HL-60 (cell line): ENCODE measurements around the gene KCNG4.

Experiments used
- DNase-seq, 2 experiments: peaks; one replicate each; pipeline ENCODE4 v3.0.0-alpha.2; 2010 to 2020; ENCODE audit warnings: low read depth in 1 of 2, low spot score in 1 of 2
- H3K27ac ChIP-seq: fragments of 250-450 bp; sonication (Bioruptor Pico); replicated peaks from 2 replicates; pipeline ENCODE4 v1.5.1; 2020; ENCODE audit warnings: mild to moderate bottlenecking, moderate library complexity
- H3K27me3 ChIP-seq: fragments of 250-450 bp; sonication (Bioruptor Pico); 2 replicates; pipeline ENCODE4 v1.5.1; 2021; ENCODE audit warnings: mild to moderate bottlenecking, moderate library complexity; ENCODE audit not compliant: insufficient read depth, poor library complexity, severe bottlenecking
- H3K4me3 ChIP-seq: replicated peaks from 2 replicates; pipeline ENCODE4 v1.5.1; 2011; ENCODE audit warnings: mild to moderate bottlenecking, control low read depth, low read length; ENCODE audit not compliant: insufficient read depth
- CTCF ChIP-seq: IDR thresholded peaks from one replicate; pipeline ENCODE4 v1.5.1; 2011; ENCODE audit warnings: low read length, control low read depth, inconsistent platforms; ENCODE audit not compliant: insufficient read depth
- GABPA ChIP-seq: IDR thresholded peaks from 2 replicates; pipeline ENCODE4 v1.6.1; 2012; ENCODE audit warnings: low read depth
- POLR2AphosphoS5 ChIP-seq: IDR thresholded peaks from 2 replicates; pipeline ENCODE4 v1.6.1; 2012; ENCODE audit warnings: low read depth
- REST ChIP-seq: IDR thresholded peaks from 2 replicates; pipeline ENCODE4 v1.6.1; 2012; ENCODE audit warnings: low read depth; ENCODE audit not compliant: insufficient replicate concordance
- SPI1 ChIP-seq: IDR thresholded peaks from 2 replicates; pipeline ENCODE4 v1.6.1; 2012; ENCODE audit warnings: low read depth, mild to moderate bottlenecking, borderline replicate concordance

The KCNG4 gene

GRCh38 chr16:84267380-84267779 is 27.6 kb upstream of the KCNG4 start:
- DNase-seq = no peak
- no peak overlapping the region for H3K27ac ChIP-seq
- H3K4me3 ChIP-seq = no peak overlapping the region
- H3K27me3 ChIP-seq = no peaks in the 10 kb centered on the region
- no peak for TF ChIP-seq SPI1
- TF ChIP-seq CTCF = no peak
- no peak for TF ChIP-seq GABPA
- no peak for TF ChIP-seq POLR2AphosphoS5
- TF ChIP-seq REST = no peak

GRCh38 chr16:84266451-84266850 is 26.6 kb upstream of the KCNG4 start:
- Histone ChIP-seq H3K27me3 (no peaks in the 10 kb centered on the region), H3K4me3 (no peak overlapping the region), H3K27ac (no peak overlapping the region)
- DNase-seq = peak; percentile 11 to 29
- TF ChIP-seq SPI1 = no peak
- no peak for TF ChIP-seq GABPA
- no peak for TF ChIP-seq CTCF
- no peak for TF ChIP-seq POLR2AphosphoS5

- DNase-seq = no peak
- H3K27ac ChIP-seq = no peak overlapping the region
- H3K4me3 ChIP-seq = no peak overlapping the region
- no peak for TF ChIP-seq POLR2AphosphoS5
- TF ChIP-seq CTCF = no peak
- no peak for TF ChIP-seq REST
- TF ChIP-seq GABPA = no peak
- TF ChIP-seq SPI1 = no peak
- no peaks in the 10 kb centered on the region for H3K27me3 ChIP-seq
Measured at GRCh38 chr16:84262939-84263338, 23.1 kb upstream of the KCNG4 start.

GRCh38 chr16:84262031-84262430 is 22.2 kb upstream of the KCNG4 start:
- H3K27ac ChIP-seq = no peak overlapping the region
- no peaks in the 10 kb centered on the region for H3K27me3 ChIP-seq
- H3K4me3 ChIP-seq = no peak overlapping the region
- DNase-seq = no peak
- TF ChIP-seq SPI1 (no peak), GABPA (no peak), REST (no peak), POLR2AphosphoS5 (no peak), CTCF (no peak)
